SK-N-SH treated with all-trans-retinoic acid at 6 μM for 48 hours (cell line): ENCODE measurements around the gene MAPK10.

Source experiments
- ARNTL ChIP-seq: fragments of 450-650 bp; formaldehyde crosslinking; IDR thresholded peaks from 2 replicates; pipeline ENCODE4 v1.5.0; 2020; ENCODE audit warnings: low read depth, mild to moderate bottlenecking, moderate library complexity, borderline replicate concordance
- CSDC2 ChIP-seq: fragments of 250-450 bp; sonication (Bioruptor Pico); IDR thresholded peaks from 2 replicates; pipeline ENCODE4 v1.5.0; 2020; ENCODE audit warnings: mild to moderate bottlenecking, moderate library complexity
- ESRRG ChIP-seq: fragments of 250-450 bp; sonication (Bioruptor Pico); IDR thresholded peaks from 2 replicates; pipeline ENCODE4 v1.6.1; 2021; ENCODE audit warnings: mild to moderate bottlenecking
- OSR1 ChIP-seq: fragments of 250-450 bp; sonication (Bioruptor Pico); IDR thresholded peaks from 2 replicates; pipeline ENCODE4 v1.8.0; 2022; ENCODE audit warnings: moderate library complexity, mild to moderate bottlenecking, inconsistent platforms
- PATZ1 ChIP-seq: fragments of 250-450 bp; sonication (Bioruptor Pico); IDR thresholded peaks from 2 replicates; pipeline ENCODE4 v1.8.0; 2020; ENCODE audit warnings: mild to moderate bottlenecking, moderate library complexity, borderline replicate concordance
- PPARA ChIP-seq: fragments of 250-450 bp; sonication (Bioruptor Pico); IDR thresholded peaks from 2 replicates; pipeline ENCODE4 v1.5.0; 2020; ENCODE audit warnings: mild to moderate bottlenecking, borderline replicate concordance
- SNAI2 ChIP-seq: fragments of 250-450 bp; sonication (Bioruptor Pico); IDR thresholded peaks from 2 replicates; pipeline ENCODE4 v1.5.0; 2020; ENCODE audit warnings: mild to moderate bottlenecking, moderate library complexity
- ZC3H10 ChIP-seq: fragments of 250-450 bp; sonication (Bioruptor Pico); IDR thresholded peaks from 2 replicates; pipeline ENCODE4 v1.5.1; 2021; ENCODE audit warnings: mild to moderate bottlenecking, moderate library complexity
- ZFP3 ChIP-seq: fragments of 250-450 bp; sonication (Bioruptor Pico); IDR thresholded peaks from 2 replicates; pipeline ENCODE4 v1.5.0; 2020; ENCODE audit warnings: mild to moderate bottlenecking, moderate library complexity
- ZNF565 ChIP-seq: fragments of 450-650 bp; formaldehyde crosslinking; conservative IDR thresholded peaks from 2 replicates; pipeline ENCODE4 v1.5.0; 2020; ENCODE audit warnings: low read depth, mild to moderate bottlenecking, moderate library complexity
- ZNF8 ChIP-seq: fragments of 450-650 bp; formaldehyde crosslinking; IDR thresholded peaks from 2 replicates; pipeline ENCODE4 v1.5.0; 2020; ENCODE audit warnings: mild to moderate bottlenecking, moderate library complexity

- no peak for TF ChIP-seq ZFP3 (CRISPR knock-in tag)
- no peak for TF ChIP-seq ARNTL (CRISPR knock-in tag)
- no peak for TF ChIP-seq ZNF8
- no peak for TF ChIP-seq CSDC2 (CRISPR knock-in tag)
- TF ChIP-seq ESRRG (CRISPR knock-in tag): no peak
- TF ChIP-seq PPARA: no peak
- no peak for TF ChIP-seq ZC3H10 (CRISPR knock-in tag)
- TF ChIP-seq PATZ1 (CRISPR knock-in tag): no peak
- TF ChIP-seq SNAI2 (CRISPR knock-in tag): no peak
- no peak for TF ChIP-seq ZNF565 (CRISPR knock-in tag)
- TF ChIP-seq OSR1: no peak
These were observed 251.0 kb downstream of the MAPK10 start for GRCh38 chr4:86108834-86109233.
